Stimulated activated CD4-positive, alpha-beta T cell treated with anti-CD3 and anti-CD28 coated beads, Interleukin-15, amount 100 ng/mL, for 1 hour (primary cell): ENCODE results near the gene RFTN1.

ENCODE experiments used
- DNase-seq, 2 donors: peaks; one replicate each; pipeline ENCODE4 v3.0.0-alpha.2; 2020; ENCODE audit warnings: low read depth in 1 of 2, low spot score in 1 of 2

The RFTN1 gene

GRCh38 chr3:16487511-16488175, 25.9 kb downstream of the RFTN1 start:
- no peak for DNase-seq

DNA sequence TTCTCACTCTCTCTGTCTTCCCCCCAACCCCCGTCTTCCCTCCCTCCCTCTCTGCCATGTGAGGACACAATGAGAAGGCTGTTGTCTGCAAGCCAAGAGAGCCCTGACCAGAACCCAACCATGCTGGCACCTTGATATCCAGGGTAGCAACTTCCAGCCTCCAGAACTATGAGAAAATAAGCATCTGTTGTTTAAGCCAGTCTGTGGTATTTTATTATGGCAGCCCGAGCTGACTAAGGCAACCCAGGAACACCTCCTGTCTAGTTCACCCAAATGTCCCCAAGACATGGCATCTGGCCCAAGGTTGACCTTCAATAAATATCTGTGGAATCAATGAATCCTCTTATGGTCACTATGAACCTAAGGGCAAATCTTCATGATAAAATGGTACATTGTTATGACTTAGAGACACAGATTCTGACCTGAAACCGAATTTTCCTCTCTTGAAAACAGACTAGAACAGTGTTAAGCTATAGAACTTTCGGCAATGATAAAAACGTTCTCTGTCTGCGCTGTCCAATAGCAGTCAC, 26.5 kb downstream of the RFTN1 start:
- no peak for DNase-seq

DNA sequence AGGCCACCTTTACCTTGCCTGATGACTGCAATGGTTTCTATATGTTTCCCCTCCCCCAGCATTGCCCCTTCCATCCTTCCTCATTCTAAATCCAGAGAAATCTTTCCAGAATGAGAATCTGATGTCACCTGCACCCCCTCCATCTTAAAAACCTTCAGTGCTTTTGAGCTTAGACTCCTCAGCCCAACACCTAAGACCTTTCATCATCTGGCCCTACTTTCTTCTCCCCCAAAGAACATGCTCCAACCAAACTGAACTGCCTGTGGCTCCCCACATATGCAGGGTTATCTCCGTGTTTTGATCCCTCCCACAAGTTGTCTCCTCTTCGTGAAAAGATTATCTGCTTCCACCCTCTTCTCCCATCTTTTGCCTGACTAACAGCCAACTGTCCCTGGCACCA, 27.3 kb downstream of the RFTN1 start:
- no peak for DNase-seq

- no peak for DNase-seq
Measured at GRCh38 chr3:16485395-16485992, 28.0 kb downstream of the RFTN1 start.

GRCh38 chr3:16484984-16485383, 28.5 kb downstream of the RFTN1 start:
- no peak for DNase-seq

DNA sequence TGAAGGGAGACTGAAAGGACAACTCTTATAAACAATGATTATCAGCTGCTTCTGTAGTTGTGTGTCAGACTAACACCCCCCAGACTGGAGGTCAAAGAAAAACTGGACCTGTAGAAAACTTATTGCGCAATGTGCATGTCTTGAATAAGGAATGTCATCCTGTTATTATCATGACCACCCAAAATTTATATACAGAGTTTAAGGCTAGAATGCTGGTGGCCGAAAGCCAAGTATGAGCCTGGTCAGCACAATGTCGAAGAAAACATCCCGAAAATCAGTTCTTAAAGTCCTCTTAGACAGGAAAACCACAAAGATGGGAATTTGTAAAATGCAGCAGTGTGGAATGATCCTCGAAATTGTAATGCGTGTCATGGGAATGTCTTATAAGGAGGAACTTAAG, 29.3 kb downstream of the RFTN1 start:
- no peak for DNase-seq

DNA sequence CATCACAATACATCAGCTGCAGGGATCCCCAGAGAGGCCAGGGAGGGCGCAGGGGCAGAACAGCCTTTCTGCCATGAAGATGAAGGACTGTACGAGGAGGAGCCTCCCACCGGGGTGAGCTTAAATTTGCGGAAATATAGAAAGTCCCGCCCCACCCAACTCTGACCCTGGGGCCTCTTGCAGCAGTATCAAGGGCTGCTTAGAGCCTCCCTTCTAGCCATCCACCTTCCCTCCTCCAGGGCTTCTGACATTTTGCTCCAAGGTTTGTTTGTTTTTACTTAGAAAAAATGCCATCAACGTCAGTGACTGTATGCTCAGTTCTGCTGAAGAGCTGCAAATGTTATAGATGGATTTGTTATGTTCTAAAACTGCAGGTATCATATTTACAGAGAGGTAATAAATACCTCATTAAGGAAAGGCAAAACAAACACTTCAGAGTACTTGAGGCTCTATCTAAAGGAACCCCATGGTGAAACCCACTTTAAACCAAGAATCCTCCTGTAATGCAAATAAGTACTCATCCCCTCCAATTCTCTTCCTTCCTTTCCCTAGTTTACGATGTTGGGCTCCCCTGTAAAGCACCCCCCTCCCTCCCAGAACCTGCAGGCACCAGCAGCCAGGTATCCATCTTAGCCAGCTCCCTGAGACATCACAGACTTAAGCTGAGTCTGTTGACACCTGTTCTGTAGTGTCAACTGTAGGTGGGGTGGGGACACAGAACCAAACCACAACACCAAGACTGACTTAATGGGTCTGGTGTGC, 30.5 kb downstream of the RFTN1 start:
- DNase-seq = no peak

DNA sequence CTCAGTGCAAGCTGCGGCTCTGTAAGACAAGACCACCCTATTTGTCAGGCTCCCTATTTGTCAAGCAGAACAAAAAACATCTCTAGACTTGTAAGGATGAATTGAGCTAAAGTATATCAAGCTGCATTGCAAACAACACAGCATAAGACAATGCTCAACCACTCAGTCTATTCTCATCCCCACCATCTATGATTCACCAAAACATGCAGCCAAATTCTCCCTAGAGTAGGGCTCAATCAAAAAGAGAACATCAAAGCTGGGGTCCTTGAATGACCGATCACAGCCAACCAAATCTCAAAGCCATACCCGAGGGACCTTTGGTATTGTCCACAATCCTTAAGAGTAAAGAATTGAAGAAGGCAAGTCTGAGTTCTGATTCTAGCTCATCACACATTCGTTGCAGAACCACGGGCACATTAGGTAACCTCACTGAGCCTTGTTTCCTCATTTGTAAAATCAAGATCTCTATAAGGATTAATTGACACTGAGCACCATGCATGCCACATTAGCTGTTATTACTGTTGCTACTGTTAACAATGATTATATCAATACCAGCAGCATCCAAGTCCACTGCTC, 31.2 kb downstream of the RFTN1 start:
- no peak for DNase-seq

DNA sequence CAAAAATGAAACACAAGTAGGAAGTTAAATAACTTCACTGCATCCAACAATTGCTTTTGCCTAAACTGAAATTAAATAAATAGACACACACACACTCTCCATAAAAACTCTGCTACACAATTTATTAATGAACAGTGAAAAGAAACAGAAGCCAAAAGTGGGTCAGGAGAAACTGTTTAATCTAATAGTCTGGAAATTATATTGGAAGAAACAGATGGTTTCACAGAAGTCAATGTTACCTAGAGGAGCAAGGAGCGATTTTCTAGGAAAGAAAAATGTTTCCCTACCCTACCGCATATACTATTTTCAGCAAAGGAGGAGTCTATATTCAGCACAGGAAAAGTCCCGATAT, 32.0 kb downstream of the RFTN1 start:
- DNase-seq = no peak

DNA sequence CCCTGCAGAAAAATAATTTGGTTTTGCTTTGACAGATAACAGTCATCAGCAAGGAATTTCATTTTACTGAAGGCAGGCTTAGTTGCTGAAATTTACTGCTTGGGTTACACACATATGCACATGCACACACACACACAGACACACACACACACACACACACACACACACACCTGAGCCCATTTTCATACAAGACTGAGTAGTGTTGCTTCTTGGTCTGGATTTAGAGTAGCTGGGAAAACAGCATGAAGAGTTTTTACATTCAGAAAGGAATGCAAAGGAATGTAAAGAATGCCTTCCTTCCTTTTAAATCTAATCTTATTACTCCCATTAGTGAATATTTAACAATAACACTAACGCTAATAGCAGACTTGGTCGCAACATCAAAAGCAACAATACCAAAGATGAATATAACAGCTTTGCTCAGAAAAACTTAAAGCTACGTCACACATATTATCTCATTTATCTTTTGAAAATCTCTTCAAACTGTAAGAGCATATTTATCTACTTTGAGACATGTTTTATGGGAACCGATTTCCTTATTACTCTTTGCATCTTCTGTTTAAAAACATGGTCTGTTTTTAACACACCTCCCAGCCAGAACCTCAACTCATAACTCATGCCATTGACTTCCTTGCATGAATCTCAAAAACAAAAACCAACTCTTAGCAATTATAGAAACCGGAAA, 32.5 kb downstream of the RFTN1 start:
- no peak for DNase-seq

GRCh38 chr3:16478516-16478915, 35.0 kb downstream of the RFTN1 start:
- no peak for DNase-seq

GRCh38 chr3:16477521-16477920, 36.0 kb downstream of the RFTN1 start:
- no peak for DNase-seq

DNA sequence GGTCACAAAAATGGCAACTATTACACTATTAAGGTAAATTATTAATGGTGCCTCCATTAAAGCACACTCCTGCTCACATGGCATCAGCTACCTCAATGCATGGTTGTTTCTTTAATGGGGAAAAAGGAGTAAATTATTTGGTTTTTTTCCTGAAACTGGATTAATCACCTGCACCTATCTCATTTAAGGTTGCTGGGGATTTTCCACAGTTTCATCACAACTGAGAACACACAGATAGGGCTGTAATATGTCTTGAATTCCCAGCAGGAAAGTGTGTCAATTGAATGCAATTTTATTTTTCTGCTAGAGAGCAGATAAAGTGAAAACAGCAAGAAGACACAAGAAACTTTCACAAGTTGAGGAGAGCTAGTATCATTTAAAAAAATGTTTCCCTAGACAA, 36.4 kb downstream of the RFTN1 start:
- no peak for DNase-seq

DNA sequence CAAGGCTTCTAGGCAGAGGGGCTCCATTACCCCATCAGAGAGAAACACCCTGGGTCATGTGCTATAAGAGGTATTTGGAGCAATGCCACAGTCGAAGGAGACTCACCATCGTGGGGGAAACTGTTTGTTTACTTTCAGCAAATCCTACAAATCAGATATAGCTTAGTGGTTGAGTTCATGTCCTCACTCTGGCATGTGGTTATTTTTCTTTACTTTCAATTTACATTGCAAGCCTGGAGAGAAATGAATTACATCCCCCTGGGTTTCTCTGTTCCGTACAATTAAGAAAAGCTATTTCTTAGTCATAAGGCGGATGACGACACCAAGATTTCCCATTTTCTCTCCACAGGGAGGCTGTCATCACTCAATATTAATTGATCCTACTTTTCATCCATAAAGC, 36.9 kb downstream of the RFTN1 start:
- no peak for DNase-seq

DNA sequence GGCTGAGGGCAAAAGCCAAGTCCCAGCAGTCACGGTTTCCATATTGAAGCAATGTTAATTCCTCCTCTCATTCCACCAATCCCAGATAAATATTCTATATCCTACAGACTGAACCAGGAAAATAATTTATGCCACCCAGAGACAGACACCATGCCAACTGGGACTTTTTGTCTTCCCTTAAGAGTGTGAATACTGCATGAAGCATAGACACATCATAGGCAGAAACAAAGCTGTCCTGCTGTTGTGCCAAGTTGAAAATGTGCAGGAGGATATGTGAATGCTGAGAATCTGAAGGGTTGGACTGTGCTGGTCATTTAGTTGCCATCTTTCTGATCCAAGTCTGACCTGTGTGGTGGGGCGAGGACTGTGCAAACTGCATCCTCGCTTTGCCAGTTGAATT, 37.7 kb downstream of the RFTN1 start:
- DNase-seq = no peak

- no peak for DNase-seq
Measured at GRCh38 chr3:16474920-16475319, 38.6 kb downstream of the RFTN1 start.

DNA sequence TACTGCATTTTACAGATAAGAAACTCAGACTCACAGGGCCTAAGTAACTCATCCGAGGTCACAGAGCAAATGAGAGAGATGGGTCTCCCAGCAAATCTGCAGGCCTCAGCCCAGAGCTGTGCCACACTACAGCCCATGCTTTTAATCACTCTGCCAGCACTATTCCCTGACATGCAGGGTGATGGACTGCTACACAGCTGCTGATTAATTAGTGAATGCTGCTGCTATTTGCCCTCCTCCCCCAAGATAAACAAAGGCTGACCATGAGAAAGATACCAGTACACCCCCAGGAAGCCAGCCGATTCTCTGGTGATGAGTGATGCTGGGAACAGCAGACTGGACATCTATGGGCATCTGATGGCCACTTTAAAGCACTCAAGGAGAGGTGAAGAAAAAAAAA, 39.3 kb downstream of the RFTN1 start:
- DNase-seq = no peak

DNA sequence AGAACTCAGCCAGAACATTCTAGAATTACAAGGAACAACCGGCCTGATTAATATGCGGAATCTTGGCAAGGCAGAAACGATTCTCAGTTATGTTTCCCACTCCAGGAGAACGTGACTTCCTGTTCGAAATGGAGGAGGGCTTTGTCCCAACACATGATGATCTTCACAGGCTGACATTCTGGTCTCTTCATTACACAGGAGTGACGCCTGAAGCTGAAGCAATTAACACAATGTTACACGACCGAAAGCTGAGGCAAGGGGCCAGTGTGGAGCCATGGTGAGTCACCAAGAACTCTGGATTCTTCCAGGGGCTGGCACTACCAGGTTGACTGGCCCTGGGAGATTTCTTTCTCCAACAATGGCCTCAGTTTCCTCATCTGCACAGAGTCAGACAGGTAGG, 40.9 kb downstream of the RFTN1 start:
- DNase-seq = no peak

- DNase-seq = no peak
Measured at GRCh38 chr3:16471897-16472296, 41.6 kb downstream of the RFTN1 start.

GRCh38 chr3:16470590-16470989, 42.9 kb downstream of the RFTN1 start:
- no peak for DNase-seq

DNA sequence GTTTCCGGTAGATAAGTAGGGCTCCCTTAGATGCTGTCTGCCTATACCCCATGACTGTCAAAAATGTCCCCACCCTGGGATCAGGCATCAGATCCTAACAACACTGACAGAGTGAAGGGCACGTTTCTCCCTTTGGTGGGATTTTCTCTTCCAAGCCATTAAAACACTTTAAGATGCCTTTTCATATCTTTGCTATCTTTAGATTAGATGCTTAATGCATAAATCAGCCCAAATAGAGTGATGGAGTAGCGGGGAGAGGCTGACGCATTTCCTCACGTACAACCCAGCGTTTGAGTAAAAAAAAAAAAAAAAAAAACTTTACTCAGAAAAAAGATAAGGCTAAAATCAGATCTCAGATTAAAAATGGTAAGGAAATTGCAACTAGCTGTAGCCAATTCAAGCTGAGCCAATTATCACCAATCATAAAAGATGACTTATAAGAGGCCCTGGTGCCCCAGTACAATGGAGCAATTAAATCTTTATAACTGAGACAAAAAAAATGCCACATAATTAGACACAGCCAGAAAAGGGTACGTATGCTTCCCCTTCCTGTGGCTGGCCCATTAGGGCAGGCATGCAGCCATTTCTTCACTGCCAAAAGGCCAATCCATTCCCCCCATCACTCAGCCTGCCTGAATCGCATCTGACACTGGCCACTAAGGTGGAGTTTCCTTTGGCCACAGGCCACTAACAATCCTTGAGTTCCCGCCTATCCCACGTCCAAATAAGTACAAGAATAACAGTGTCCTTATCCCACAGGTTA, 45.0 kb downstream of the RFTN1 start:
- no peak for DNase-seq
